Neural cell (in vitro differentiated cells): Measurements from ENCODE around the gene LCNL1. TPM values are rescaled to one million over a fixed set of nuclear protein-coding genes. Genes with fewer than 3 reads are reported as not detected.

Experiments used
- H2AFZ ChIP-seq: fragments of 200-600, 300-800 bp; sonication (generic), shearing (Covaris generic); 2 replicates; pipeline ENCODE4 v1.6.0; 2014; ENCODE audit warnings: low read depth, mild to moderate bottlenecking, antibody characterized with exemption, low read length, moderate library complexity
- H3F3A ChIP-seq: fragments of 200-600 bp; shearing (Covaris generic); 2 replicates; pipeline ENCODE4 v1.6.1; 2016; ENCODE audit warnings: mild to moderate bottlenecking, moderate library complexity, mixed read lengths, antibody characterized with exemption, low read length; ENCODE audit not compliant: insufficient read depth, poor library complexity, severe bottlenecking
- H3K27ac ChIP-seq: fragments of 200-600, 300-800 bp; sonication (generic), shearing (Covaris generic); 2 replicates; pipeline ENCODE4 v1.5.1; 2014; ENCODE audit warnings: mild to moderate bottlenecking, low read length, moderate library complexity
- H3K27me3 ChIP-seq: fragments of 300-800, 200-600 bp; sonication (generic), shearing (Covaris generic); 2 replicates; pipeline ENCODE4 v1.6.0; 2014; ENCODE audit warnings: mild to moderate bottlenecking, low read depth, low read length, moderate library complexity; ENCODE audit not compliant: insufficient read depth
- H3K36me3 ChIP-seq: fragments of 300-800, 200-600 bp; sonication (generic), shearing (Covaris generic); 2 replicates; pipeline ENCODE4 v1.5.1; 2014; ENCODE audit warnings: mild to moderate bottlenecking, antibody characterized with exemption, low read length, moderate library complexity; ENCODE audit not compliant: insufficient read depth
- H3K4me2 ChIP-seq: fragments of 300-800, 200-600 bp; sonication (generic), shearing (Covaris generic); 2 replicates; pipeline ENCODE4 v1.6.0; 2014; ENCODE audit warnings: mild to moderate bottlenecking, low read length
- H3K4me3 ChIP-seq: fragments of 300-800, 200-600 bp; sonication (generic), shearing (Covaris generic); 2 replicates; pipeline ENCODE4 v1.5.1; 2014; ENCODE audit warnings: mild to moderate bottlenecking, low read length, moderate library complexity
- H3K79me2 ChIP-seq: fragments of 200-600 bp; shearing (Covaris generic); replicated peaks from 2 replicates; pipeline ENCODE4 v1.6.0; 2014; ENCODE audit warnings: mild to moderate bottlenecking, low read length, moderate library complexity; ENCODE audit not compliant: insufficient read depth
- H3K9ac ChIP-seq: fragments of 300-800, 200-600 bp; sonication (generic), shearing (Covaris generic); 2 replicates; pipeline ENCODE4 v1.6.1; 2016; ENCODE audit warnings: mild to moderate bottlenecking, low read length, mixed read lengths
- H3K9me2 ChIP-seq: fragments of 200-600 bp; shearing (Covaris generic); 2 replicates; pipeline ENCODE4 v1.6.1; 2016; ENCODE audit warnings: mild to moderate bottlenecking, low read length, mixed read lengths; ENCODE audit not compliant: insufficient read depth
- H3K9me3 ChIP-seq: fragments of 200-600, 300-800 bp; sonication (generic), shearing (Covaris generic); 2 replicates; pipeline ENCODE4 v1.6.1; 2016; ENCODE audit warnings: mild to moderate bottlenecking, mixed run types, low read length, moderate library complexity, mixed read lengths
- H4K20me1 ChIP-seq: fragments of 200-600 bp; shearing (Covaris generic); 2 replicates; pipeline ENCODE4 v1.6.1; 2016; ENCODE audit warnings: mild to moderate bottlenecking, mixed run types; ENCODE audit not compliant: insufficient read depth
- EP300 ChIP-seq: fragments of 450-650 bp; conservative IDR thresholded peaks from 2 replicates; pipeline ENCODE4 v1.6.1; 2014; ENCODE audit warnings: antibody characterized with exemption, mild to moderate bottlenecking, moderate library complexity; ENCODE audit not compliant: poor library complexity, severe bottlenecking
- EZH2 ChIP-seq: fragments of 200-600, 300-800 bp; shearing (Covaris generic), sonication (generic); IDR thresholded peaks from 2 replicates; pipeline ENCODE4 v1.6.1; 2014; ENCODE audit warnings: antibody characterized with exemption, low read length, borderline replicate concordance, mild to moderate bottlenecking; ENCODE audit not compliant: insufficient read depth, poor library complexity, severe bottlenecking
- MXI1 ChIP-seq: fragments of 450-650 bp; conservative IDR thresholded peaks from 2 replicates; pipeline ENCODE4 v1.6.1; 2014; ENCODE audit warnings: antibody characterized with exemption, mild to moderate bottlenecking; ENCODE audit not compliant: poor library complexity, severe bottlenecking
- POLR2AphosphoS5 ChIP-seq: IDR thresholded peaks from 2 replicates; pipeline ENCODE4 v1.6.1; 2012
- RAD21 ChIP-seq: fragments of 450-650 bp; conservative IDR thresholded peaks from 2 replicates; pipeline ENCODE4 v1.6.1; 2014; ENCODE audit warnings: antibody characterized with exemption, mild to moderate bottlenecking, moderate library complexity
- REST ChIP-seq: IDR thresholded peaks from 2 replicates; pipeline ENCODE4 v1.6.1; 2012; ENCODE audit warnings: borderline replicate concordance
- SMC3 ChIP-seq: fragments of 450-650 bp; conservative IDR thresholded peaks from 2 replicates; pipeline ENCODE4 v1.6.1; 2014; ENCODE audit warnings: antibody characterized with exemption, mild to moderate bottlenecking, moderate library complexity; ENCODE audit not compliant: poor library complexity
- TAF1 ChIP-seq: IDR thresholded peaks from 2 replicates; pipeline ENCODE4 v1.6.1; 2012; ENCODE audit warnings: low read depth
- polyA plus RNA-seq: library from polyadenylated mRNA; depleted of rRNA; stranded (reverse); fragments of >200 nt; gene quantifications from 2 replicates; pipeline ENCODE4 v1.2.3, GENCODE V29; 2014
- TF ChIP-seq, protein P1 (sequence below): fragments of 450-650 bp; IDR thresholded peaks from 2 replicates; pipeline ENCODE4 v1.5.1; 2014; ENCODE audit warnings: antibody characterized with exemption, mild to moderate bottlenecking, moderate library complexity; ENCODE audit not compliant: poor library complexity, severe bottlenecking

Gene LCNL1
- polyA plus RNA-seq, 1 donor from 2014 or later: not detected

DNA sequence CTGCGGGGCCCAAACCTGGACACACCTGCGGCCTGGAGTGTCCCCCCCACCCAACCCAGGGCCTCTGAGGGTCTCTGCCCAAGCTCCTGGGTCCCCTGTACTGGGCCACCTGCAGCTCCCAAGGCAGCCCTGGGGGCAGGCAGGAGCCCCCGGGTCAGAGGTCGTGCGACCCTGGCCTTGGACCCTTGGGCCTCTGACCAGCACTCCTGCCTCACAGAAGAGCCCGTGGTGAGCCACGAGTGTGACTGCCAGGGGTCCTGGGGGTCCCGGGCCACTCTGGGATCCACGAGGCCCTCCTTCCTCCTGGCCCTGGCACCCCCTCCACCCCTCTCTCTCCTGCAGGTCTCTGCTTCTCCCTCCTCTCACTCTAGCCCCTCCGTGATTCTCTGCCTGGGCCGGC lies 10.5 kb upstream of the LCNL1 start:
- H3F3A ChIP-seq: no peaks in the 10 kb centered on the region
- H3K27ac ChIP-seq: no peak overlapping the region
- H3K36me3 ChIP-seq: no peaks in the 10 kb centered on the region
- H3K27me3 ChIP-seq: peaks cover 2% of the 10 kb centered on the region
- TF ChIP-seq SMC3 (no peak), REST (no peak), RAD21 (no peak), EZH2 (no peak), TAF1 (no peak), MXI1 (no peak), EP300 (no peak), POLR2AphosphoS5 (no peak)
- TF ChIP-seq, protein P1, sequence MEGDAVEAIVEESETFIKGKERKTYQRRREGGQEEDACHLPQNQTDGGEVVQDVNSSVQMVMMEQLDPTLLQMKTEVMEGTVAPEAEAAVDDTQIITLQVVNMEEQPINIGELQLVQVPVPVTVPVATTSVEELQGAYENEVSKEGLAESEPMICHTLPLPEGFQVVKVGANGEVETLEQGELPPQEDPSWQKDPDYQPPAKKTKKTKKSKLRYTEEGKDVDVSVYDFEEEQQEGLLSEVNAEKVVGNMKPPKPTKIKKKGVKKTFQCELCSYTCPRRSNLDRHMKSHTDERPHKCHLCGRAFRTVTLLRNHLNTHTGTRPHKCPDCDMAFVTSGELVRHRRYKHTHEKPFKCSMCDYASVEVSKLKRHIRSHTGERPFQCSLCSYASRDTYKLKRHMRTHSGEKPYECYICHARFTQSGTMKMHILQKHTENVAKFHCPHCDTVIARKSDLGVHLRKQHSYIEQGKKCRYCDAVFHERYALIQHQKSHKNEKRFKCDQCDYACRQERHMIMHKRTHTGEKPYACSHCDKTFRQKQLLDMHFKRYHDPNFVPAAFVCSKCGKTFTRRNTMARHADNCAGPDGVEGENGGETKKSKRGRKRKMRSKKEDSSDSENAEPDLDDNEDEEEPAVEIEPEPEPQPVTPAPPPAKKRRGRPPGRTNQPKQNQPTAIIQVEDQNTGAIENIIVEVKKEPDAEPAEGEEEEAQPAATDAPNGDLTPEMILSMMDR: no peak
- no peak overlapping the region for H3K4me3 ChIP-seq
- H2AFZ ChIP-seq: no peak overlapping the region
- H3K9me3 ChIP-seq: no peaks in the 10 kb centered on the region
- H3K79me2 ChIP-seq: no peaks in the 10 kb centered on the region
- no peaks in the 10 kb centered on the region for H3K9me2 ChIP-seq
- H4K20me1 ChIP-seq: no peaks in the 10 kb centered on the region
- H3K9ac ChIP-seq: no peak overlapping the region
- H3K4me2 ChIP-seq: no peak overlapping the region

- Histone ChIP-seq H2AFZ (no peak overlapping the region), H3K27ac (no peak overlapping the region)
Measured at GRCh38 chr9:136972743-136973142, 10.1 kb upstream of the LCNL1 start.

More at GRCh38 chr9:136972743-136973142, 10.1 kb upstream of the LCNL1 start:
- Histone ChIP-seq H3K27me3 (peaks cover 6% of the 10 kb centered on the region), H3K9ac (no peak overlapping the region), H3K4me3 (no peak overlapping the region), H3K36me3 (no peaks in the 10 kb centered on the region), H3K9me3 (no peaks in the 10 kb centered on the region), H4K20me1 (no peaks in the 10 kb centered on the region), H3F3A (no peaks in the 10 kb centered on the region), H3K9me2 (no peaks in the 10 kb centered on the region), H3K4me2 (no peak overlapping the region), H3K79me2 (no peaks in the 10 kb centered on the region)
- TF ChIP-seq POLR2AphosphoS5: no peak
- TF ChIP-seq EP300: no peak
- no peak for TF ChIP-seq RAD21
- no peak for TF ChIP-seq SMC3
- TF ChIP-seq EZH2: no peak
- TF ChIP-seq, protein P1: no peak
- TF ChIP-seq MXI1: no peak
- no peak for TF ChIP-seq REST
- no peak for TF ChIP-seq TAF1
